H1 (cell line): ENCODE data around the gene USP10. TPM values are rescaled to one million over a fixed set of nuclear protein-coding genes. Genes with fewer than 3 reads are reported as not detected.

Experiments
- BACH1 ChIP-seq: IDR thresholded peaks from 2 replicates; pipeline ENCODE4 v1.6.1; 2012; ENCODE audit warnings: low read length, improper control_type of control experiment
- CBX5 ChIP-seq: fragments of 300-800, 300-1000 bp; sonication (generic); IDR thresholded peaks from 2 replicates; pipeline ENCODE4 v1.7.1; 2016; ENCODE audit warnings: antibody characterized with exemption, low read length, low read depth
- CHD2 ChIP-seq: IDR thresholded peaks from 2 replicates; pipeline ENCODE4 v1.6.1; 2012; ENCODE audit warnings: low read length, improper control_type of control experiment
- CTBP2 ChIP-seq: IDR thresholded peaks from 2 replicates; pipeline ENCODE4 v1.7.0; 2011; ENCODE audit warnings: borderline replicate concordance, mild to moderate bottlenecking, moderate library complexity, mixed read lengths, low read length; ENCODE audit not compliant: insufficient read depth, insufficient read length
- EP300 ChIP-seq, 2 experiments: IDR thresholded peaks; 1 replicate in 1 of 2; 2 replicates in 1 of 2; pipeline ENCODE4 v1.6.1; 2011 to 2012; ENCODE audit warnings: low read depth in 2 of 2, low read length in 2 of 2, mild to moderate bottlenecking in 2 of 2, borderline replicate concordance in 1 of 2, inconsistent platforms in 1 of 2, moderate library complexity in 1 of 2
- FOSL1 ChIP-seq: IDR thresholded peaks from 2 replicates; pipeline ENCODE4 v1.6.1; 2011; ENCODE audit warnings: mild to moderate bottlenecking, low read depth, low read length, moderate library complexity; ENCODE audit not compliant: insufficient read depth
- GTF2F1 ChIP-seq: IDR thresholded peaks from 2 replicates; pipeline ENCODE4 v1.6.1; 2012; ENCODE audit warnings: low read depth, low read length, improper control_type of control experiment, borderline replicate concordance
- HDAC2 ChIP-seq, 2 experiments: fragments of 300-600 bp in 1 of 2; sonication (generic) in 1 of 2; IDR thresholded peaks; 2 replicates each; pipeline ENCODE4 v1.6.1; 2011 to 2012; ENCODE audit warnings: low read depth in 2 of 2, low read length in 2 of 2, mild to moderate bottlenecking in 2 of 2, moderate library complexity in 2 of 2, borderline replicate concordance in 1 of 2, inconsistent platforms in 1 of 2
- KDM1A ChIP-seq: fragments of 200-600, 300-600 bp; sonication (generic); IDR thresholded peaks from 2 replicates; pipeline ENCODE4 v1.7.1; 2016; ENCODE audit warnings: mild to moderate bottlenecking, low read length, borderline replicate concordance
- MAFK ChIP-seq: IDR thresholded peaks from 2 replicates; pipeline ENCODE4 v1.6.1; 2012; ENCODE audit warnings: low read depth, mild to moderate bottlenecking, improper control_type of control experiment, low read length
- POU5F1 ChIP-seq: IDR thresholded peaks from 2 replicates; pipeline ENCODE4 v1.6.1; 2011; ENCODE audit warnings: low read depth, mild to moderate bottlenecking, low read length, moderate library complexity
- RAD21 ChIP-seq, 2 experiments: IDR thresholded peaks in 1 of 2; conservative IDR thresholded peaks in 1 of 2; 2 replicates each; pipeline ENCODE4 v1.6.1; 2011; ENCODE audit warnings: low read depth in 2 of 2, low read length in 2 of 2, improper control_type of control experiment in 1 of 2, inconsistent platforms in 1 of 2, mild to moderate bottlenecking in 1 of 2, moderate library complexity in 1 of 2
- TEAD4 ChIP-seq: IDR thresholded peaks from 2 replicates; pipeline ENCODE4 v1.6.1; 2012; ENCODE audit warnings: low read depth, low read length, inconsistent platforms, mixed read lengths
- polyA plus RNA-seq, 7 experiments: library from polyadenylated mRNA; depleted of rRNA in 3 of 7; stranded (reverse) in 5 of 7; unstranded in 2 of 7; fragments of >200 nt in 5 of 7; fragments of 200-250 nt in 2 of 7; gene quantifications; 1 replicate in 5 of 7; 2 replicates in 1 of 7; 4 replicates in 1 of 7; pipeline versions ENCODE4 v1.2.1 to v1.2.3, GENCODE V29; 2011 to 2013; ENCODE audit warnings: missing spikeins in 2 of 7, mixed read lengths in 2 of 7
- total RNA-seq: library from RNA; stranded (reverse); fragmentation: NEBNext Ultra II Directional; extraction: Animal tissue kit (Norgen Biotek cat#: 25700); gene quantifications from 2 replicates; pipeline ENCODE4 v1.2.1, GENCODE V29; 2021
- TF ChIP-seq, protein P1 (sequence below): IDR thresholded peaks from 2 replicates; pipeline ENCODE4 v1.6.1; 2012; ENCODE audit warnings: inconsistent platforms
- TF ChIP-seq, protein P2 (sequence below), 3 experiments: IDR thresholded peaks; 1 replicate in 2 of 3; 2 replicates in 1 of 3; pipeline versions ENCODE4 v1.5.1 to v1.6.1; 2011; ENCODE audit warnings: low read length in 3 of 3, mild to moderate bottlenecking in 3 of 3, inconsistent platforms in 2 of 3, low read depth in 1 of 3, moderate library complexity in 1 of 3; ENCODE audit not compliant: insufficient read depth in 1 of 3; ENCODE audit errors: control extremely low read depth in 1 of 3

Gene USP10
- total and polyA plus RNA-seq, 2 of the 8 experiments (the other 6 are each of a cell fraction or from before 2014, with no cell fraction given): 171 to 195 TPM

DNA sequence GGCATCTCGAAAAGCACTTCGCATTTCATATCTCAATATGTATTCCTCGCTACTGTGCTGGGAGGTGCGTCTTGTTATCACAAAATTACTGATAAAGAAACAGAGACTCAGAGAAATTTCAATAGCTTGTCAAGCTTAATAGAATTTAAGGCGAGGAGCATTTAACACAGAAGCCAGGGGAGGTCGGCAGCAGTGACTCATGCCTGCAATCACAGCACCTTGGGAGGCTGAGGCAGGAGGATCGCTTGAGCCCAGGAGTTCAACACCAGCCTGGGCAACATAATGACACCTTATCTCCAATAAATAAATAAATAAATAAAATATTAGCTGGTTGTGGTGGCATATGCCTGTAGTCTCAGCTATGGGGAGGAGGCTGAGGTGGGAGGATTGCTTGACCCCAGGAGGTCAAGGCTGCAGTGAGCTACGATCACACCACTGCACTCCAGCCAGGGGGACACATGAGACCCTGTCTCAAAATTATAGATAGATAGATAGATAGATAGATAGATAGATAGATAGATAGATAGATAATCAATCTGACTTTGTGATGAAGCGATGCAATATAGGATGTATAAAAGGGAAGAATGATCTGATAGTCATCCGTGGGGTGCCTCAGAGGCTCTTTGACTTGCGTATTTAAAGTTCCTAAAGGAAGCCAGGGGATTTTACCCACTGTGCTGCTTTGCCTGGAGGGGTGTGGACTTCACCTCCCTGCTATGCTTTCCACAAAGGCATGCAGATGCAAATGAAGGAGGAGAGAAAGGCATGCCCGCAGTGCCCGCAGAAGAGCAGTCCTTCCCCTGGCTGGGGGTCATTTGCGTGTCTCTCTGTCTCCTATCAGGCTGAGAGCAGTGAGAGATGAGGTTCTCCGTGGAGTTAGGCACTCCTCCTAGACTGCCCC lies 15.9 kb upstream of the USP10 start (continued):
- TF ChIP-seq CBX5 (no peak), TEAD4 (peak; percentile 70), CHD2 (no peak), KDM1A (no peak), RAD21 (IDR thresholded peaks at IDR 0.05 in 1 of 2, conservative IDR thresholded peaks at IDR 0.05 in 1 of 2; ENCODE audit: low read depth in 2 of 2, low read length in 2 of 2) (no peak), GTF2F1 (no peak), BACH1 (peak; percentile 64), EP300 (IDR thresholded peaks at IDR 0.05; ENCODE audit: borderline replicate concordance in 1 of 2, low read depth in 2 of 2, low read length in 2 of 2) (no peak), FOSL1 (no peak), CTBP2 (peak; percentile 61), POU5F1 (no peak), MAFK (no peak), HDAC2 (IDR thresholded peaks at IDR 0.05; ENCODE audit: borderline replicate concordance in 1 of 2, low read depth in 2 of 2, low read length in 2 of 2) (peak in 1 of 2 experiments; percentile 90; a peak in 1 of 4 replicates)
- TF ChIP-seq, protein P1, sequence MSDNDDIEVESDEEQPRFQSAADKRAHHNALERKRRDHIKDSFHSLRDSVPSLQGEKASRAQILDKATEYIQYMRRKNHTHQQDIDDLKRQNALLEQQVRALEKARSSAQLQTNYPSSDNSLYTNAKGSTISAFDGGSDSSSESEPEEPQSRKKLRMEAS: no peak
- TF ChIP-seq, protein P2, sequence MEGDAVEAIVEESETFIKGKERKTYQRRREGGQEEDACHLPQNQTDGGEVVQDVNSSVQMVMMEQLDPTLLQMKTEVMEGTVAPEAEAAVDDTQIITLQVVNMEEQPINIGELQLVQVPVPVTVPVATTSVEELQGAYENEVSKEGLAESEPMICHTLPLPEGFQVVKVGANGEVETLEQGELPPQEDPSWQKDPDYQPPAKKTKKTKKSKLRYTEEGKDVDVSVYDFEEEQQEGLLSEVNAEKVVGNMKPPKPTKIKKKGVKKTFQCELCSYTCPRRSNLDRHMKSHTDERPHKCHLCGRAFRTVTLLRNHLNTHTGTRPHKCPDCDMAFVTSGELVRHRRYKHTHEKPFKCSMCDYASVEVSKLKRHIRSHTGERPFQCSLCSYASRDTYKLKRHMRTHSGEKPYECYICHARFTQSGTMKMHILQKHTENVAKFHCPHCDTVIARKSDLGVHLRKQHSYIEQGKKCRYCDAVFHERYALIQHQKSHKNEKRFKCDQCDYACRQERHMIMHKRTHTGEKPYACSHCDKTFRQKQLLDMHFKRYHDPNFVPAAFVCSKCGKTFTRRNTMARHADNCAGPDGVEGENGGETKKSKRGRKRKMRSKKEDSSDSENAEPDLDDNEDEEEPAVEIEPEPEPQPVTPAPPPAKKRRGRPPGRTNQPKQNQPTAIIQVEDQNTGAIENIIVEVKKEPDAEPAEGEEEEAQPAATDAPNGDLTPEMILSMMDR (IDR thresholded peaks at IDR 0.05; ENCODE audit: control extremely low read depth in 1 of 3, insufficient read depth in 1 of 3, low read depth in 1 of 3, low read length in 3 of 3): no peak
- TF ChIP-seq, all 59 proteins: peak for 5
